Heart left ventricle (tissue), 16 donors: Measurements from ENCODE around the gene GRK5. TPM values are rescaled to one million over a fixed set of nuclear protein-coding genes. Genes with fewer than 3 reads are reported as not detected.

ENCODE experiments used
- ATAC-seq, 4 donors: fragments of 200-7000 bp; cut with Tn5 transposase; one replicate each; pipeline ENCODE4 v1.9.1; 2020 to 2022; ENCODE audit warnings: moderate library complexity in 4 of 4, mild to moderate bottlenecking in 3 of 4, moderate number of reproducible peaks in 1 of 4
- DNase-seq, 5 donors: peaks; one replicate each; pipeline ENCODE4 v3.0.0-alpha.2; 2020
- H3K27ac ChIP-seq, 12 donors: fragments of 200-600 bp; sonication (generic) in 4 of 12; one replicate each; pipeline versions ENCODE4 v1.5.0 to v1.8.0; 2016 to 2022; ENCODE audit warnings: mild to moderate bottlenecking in 2 of 12
- H3K27me3 ChIP-seq, 9 donors: fragments of 200-600 bp; sonication (generic) in 2 of 9; one replicate each; pipeline versions ENCODE4 v1.5.1 to v1.8.0; 2016 to 2022; ENCODE audit warnings: mild to moderate bottlenecking in 3 of 9
- H3K36me3 ChIP-seq, 9 donors: fragments of 200-600 bp; sonication (generic) in 2 of 9; one replicate each; pipeline versions ENCODE4 v1.5.0 to v1.8.0; 2018 to 2022; ENCODE audit warnings: mild to moderate bottlenecking in 2 of 9
- H3K4me1 ChIP-seq, 12 donors: fragments of 200-600 bp; sonication (generic) in 4 of 12; one replicate each; pipeline versions ENCODE4 v1.5.0 to v1.8.0; 2016 to 2022; ENCODE audit warnings: mild to moderate bottlenecking in 3 of 12
- H3K4me3 ChIP-seq, 12 donors: fragments of 200-600 bp; sonication (generic) in 4 of 12; one replicate each; pipeline versions ENCODE4 v1.5.0 to v1.8.0; 2017 to 2022; ENCODE audit warnings: mild to moderate bottlenecking in 9 of 12, moderate library complexity in 4 of 12
- H3K9me3 ChIP-seq, 12 donors: fragments of 200-600 bp; sonication (generic) in 4 of 12; one replicate each; pipeline versions ENCODE4 v1.5.0 to v1.8.0; 2016 to 2022; ENCODE audit warnings: mild to moderate bottlenecking in 1 of 12
- CTCF ChIP-seq, 12 donors: fragments of 200-600 bp; sonication (generic) in 4 of 12; IDR thresholded peaks; one replicate each; pipeline versions ENCODE4 v1.5.0 to v1.8.0; 2018 to 2022; ENCODE audit warnings: antibody characterized with exemption in 12 of 12, mild to moderate bottlenecking in 5 of 12
- POLR2A ChIP-seq, 2 donors: fragments of 450-650 bp; IDR thresholded peaks; one replicate each; pipeline ENCODE4 v1.6.1; 2017; ENCODE audit warnings: antibody characterized with exemption in 2 of 2, mild to moderate bottlenecking in 2 of 2, moderate library complexity in 2 of 2
- WGBS, 4 donors: extraction: QIAGEN DNeasy Blood & Tissue Kit in 2 of 4; methylation state at CpG; one replicate each; pipeline versions ENCODE4 v1.1.5 to v1.1.7; 2013 to 2018; 5-methylcytosine and 5-hydroxymethylcytosine counted together
- intact Hi-C, 10 donors: fragments of 100-400 bp; cut with DNase I; formaldehyde crosslinking; loops; one replicate each; pipeline versions ENCODE4 v1.11.1 to v1.14.2; 2022
- polyA plus RNA-seq, 2 donors: library from polyadenylated mRNA; stranded (reverse); fragments of 200-250 nt; gene quantifications; one replicate each; pipeline ENCODE4 v1.2.3, GENCODE V29; 2013
- total RNA-seq, 9 donors: library from RNA; depleted of rRNA in 2 of 9; stranded (reverse); fragments of >200 nt in 2 of 9; fragmentation: NEBNext Ultra II Directional in 3 of 9; extraction: Animal tissue kit (Norgen Biotek cat#: 25700) in 3 of 9; gene quantifications; one replicate each; pipeline versions ENCODE4 v1.1.0 to v1.2.4, GENCODE V29; 2016 to 2023
- donor health status: ischemic (EF 13 %, LVEDD 7.1; RV severe dilation, severe dysfunction).
- donor health status: healthy with polysubstance abuse.
- donor health status: DM: no; HTN: yes; CAD: no.
- donor health status: DM: no; HTN: no; CAD: no.
- donor health status: ischemic (EF 25% LVEDD 6.9; RV normal size, moderate dysfunction).
- donor health status: ischemic (EF 25% LVEDD 5.7; RV mildly dilated, moderate dysfunction).
- donor health status: healthy.
- donor health status: DM: yes; HTN: yes; CAD: no.
- donor health status: ischemic (EF 35%, LVEDD 5.7; RV mildly dilated, moderate dysfunction).
- donor health status: nonischemic (EF 11% LVEDD 7.7; RV severe dilation, severe dysfunction).
- donor health status: DM: yes; HTN: yes; CAD: no.
- donor health status: PGD.
- donor health status: ischemic (EF 29% LVEDD 5.4; RV normal size, mild dysfunction).
- donor health status: nonischemic (EF 23%, LVEDD 6.1; RV moderate dilation, normal function).

The GRK5 gene
- total and polyA plus RNA-seq, 11 donors = 13.1 to 58.0 (median 30.2) TPM

- H3K9me3 ChIP-seq = no peaks in the 10 kb centered on the region
- no peak for TF ChIP-seq POLR2A (IDR thresholded peaks at IDR 0.05)
- no peak for TF ChIP-seq CTCF (IDR thresholded peaks at IDR 0.05)
- intact Hi-C loops = loop anchor here in 2 of 10 donors (5.0 kb wide), 2 partner anchors 55 to 135 kb away; partner anchors contain the start of gene GRK5 (in 2 of the 2)
- DNase-seq (peak in 1 of 5 donors; percentile 43), ATAC-seq (peak in 2 of 4 donors; percentile 1 to 4)
- peak overlapping the region in 11 of 12 donors; percentile 55 to 87 (median 79) for H3K27ac ChIP-seq
- no peaks in the 10 kb centered on the region for H3K36me3 ChIP-seq
- WGBS, 4 donors = 49 to 64% (median 57%) methylated on average over 9 of the region's 9 CpGs
- no peaks in the 10 kb centered on the region for H3K27me3 ChIP-seq
- no peak overlapping the region for H3K4me3 ChIP-seq
- H3K4me1 ChIP-seq = peaks cover 3 to 78% (median 44%) of the 10 kb centered on the region in 12 donors
These were observed 135.0 kb downstream of the GRK5 start for GRCh38 chr10:119342335-119342734.

DNA sequence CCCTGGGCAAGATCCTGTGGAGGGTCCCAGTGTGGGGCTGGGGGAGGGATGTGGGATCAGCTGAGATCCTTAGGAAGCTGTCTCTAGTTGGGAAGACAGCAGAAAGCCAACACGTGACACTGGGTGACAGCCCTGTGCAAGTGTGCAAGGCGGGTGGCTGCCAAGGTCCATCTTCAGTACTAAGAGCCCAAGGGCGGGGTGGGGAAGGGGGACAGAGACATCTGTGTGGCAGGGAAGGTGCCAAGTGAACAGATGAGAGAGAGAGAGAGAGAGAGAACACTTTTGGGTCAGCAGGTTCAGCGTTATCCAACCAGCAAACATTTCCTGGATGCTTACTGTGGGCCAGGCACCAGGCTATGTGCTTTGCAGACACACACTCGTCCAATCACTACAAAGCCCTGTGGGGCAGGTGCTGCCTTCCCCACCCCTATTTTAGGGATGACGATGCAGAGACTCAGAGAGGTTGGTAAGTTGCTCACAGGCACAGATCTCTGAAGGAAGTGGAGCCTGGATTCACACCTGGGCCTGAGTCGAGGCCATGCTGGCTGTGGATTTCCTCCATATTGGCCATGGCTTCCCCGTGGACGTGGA is 135.7 kb downstream of the GRK5 start:
- peaks cover 3 to 83% (median 44%) of the 10 kb centered on the region in 12 donors for H3K4me1 ChIP-seq
- 70 to 86% (median 82%) methylated on average over 9 of the region's 9 CpGs for WGBS, 4 donors
- peak in 1 of 4 donors; percentile 1 for ATAC-seq
- peak in 3 of 5 donors; percentile 25 to 37 (median 33) for DNase-seq
- H3K4me3 ChIP-seq = no peak overlapping the region
- TF ChIP-seq CTCF (IDR thresholded peaks at IDR 0.05) (no peak), POLR2A (IDR thresholded peaks at IDR 0.05) (no peak)
- no peaks in the 10 kb centered on the region for H3K36me3 ChIP-seq
- intact Hi-C loops = loop anchor here in 2 of 10 donors (5.0 kb wide), 2 partner anchors 54 to 136 kb away; partner anchors contain the start of gene GRK5 (in 2 of the 2)
- no peaks in the 10 kb centered on the region for H3K9me3 ChIP-seq
- H3K27me3 ChIP-seq = no peaks in the 10 kb centered on the region
- H3K27ac ChIP-seq = peak overlapping the region in 10 of 12 donors; percentile 11 to 87 (median 74)

GRCh38 chr10:119344381-119344780 is 137.0 kb downstream of the GRK5 start:
- ATAC-seq = no peak
- peaks cover 0 to 2% (median 0%) of the 10 kb centered on the region in 9 donors for H3K36me3 ChIP-seq
- peaks cover 3 to 84% (median 56%) of the 10 kb centered on the region in 12 donors for H3K4me1 ChIP-seq
- peak in 3 of 5 donors; percentile 9 to 23 (median 19) for DNase-seq
- H3K4me3 ChIP-seq = no peak overlapping the region
- no peak for TF ChIP-seq CTCF (IDR thresholded peaks at IDR 0.05)
- TF ChIP-seq POLR2A (IDR thresholded peaks at IDR 0.05) = no peak
- H3K27ac ChIP-seq = no peak overlapping the region
- H3K27me3 ChIP-seq = no peaks in the 10 kb centered on the region
- H3K9me3 ChIP-seq = no peaks in the 10 kb centered on the region
- intact Hi-C loops = loop anchor here in 2 of 10 donors (5.0 kb wide), 2 partner anchors 53 to 137 kb away; partner anchors contain the start of gene GRK5 (in 2 of the 2)
- WGBS, 4 donors = 97 to 98% (median 97%) methylated on average over 12 of the region's 12 CpGs

GRCh38 chr10:119346095-119346832 is 138.9 kb downstream of the GRK5 start:
- Histone ChIP-seq H3K4me3 (no peak overlapping the region), H3K9me3 (peaks cover 0 to 6% (median 0%) of the 10 kb centered on the region in 12 donors), H3K4me1 (peaks cover 3 to 89% (median 60%) of the 10 kb centered on the region in 12 donors), H3K27ac (peak overlapping the region in 4 of 12 donors; percentile 14 to 52 (median 29)), H3K36me3 (peaks cover 0 to 14% (median 0%) of the 10 kb centered on the region in 9 donors), H3K27me3 (no peaks in the 10 kb centered on the region)
- intact Hi-C loops = no loop called here
- DNase-seq = peak in 4 of 5 donors; percentile 64 to 83 (median 74)
- WGBS, 4 donors = 61 to 64% (median 63%) methylated on average over 14 to 16 of the region's 16 CpGs
- TF ChIP-seq POLR2A (IDR thresholded peaks at IDR 0.05) = no peak
- no peak for TF ChIP-seq CTCF (IDR thresholded peaks at IDR 0.05)
- ATAC-seq = peak in 3 of 4 donors; percentile 6 to 56 (median 36)
